KMS-11 (cell line): ENCODE measurements around the gene MARCHF10.

ENCODE experiments used
- H2AFZ ChIP-seq: fragments of 200-600 bp; sonication (generic); 2 replicates; pipeline ENCODE4 v1.6.1; 2016; ENCODE audit warnings: antibody characterized with exemption, mixed run types, low read depth
- H3K27ac ChIP-seq: fragments of 200-600 bp; sonication (generic); 2 replicates; pipeline ENCODE4 v1.6.1; 2016; ENCODE audit warnings: mild to moderate bottlenecking, mixed run types
- H3K27me3 ChIP-seq: fragments of 200-600 bp; sonication (generic); 2 replicates; pipeline ENCODE4 v1.6.1; 2017; ENCODE audit warnings: mild to moderate bottlenecking, low read depth, mixed run types, moderate library complexity; ENCODE audit not compliant: insufficient read depth
- H3K36me3 ChIP-seq: fragments of 200-600 bp; sonication (generic); 2 replicates; pipeline ENCODE4 v1.6.1; 2017; ENCODE audit warnings: mild to moderate bottlenecking, mixed run types; ENCODE audit not compliant: insufficient read depth
- H3K4me1 ChIP-seq: fragments of 200-600 bp; sonication (generic); 2 replicates; pipeline ENCODE4 v1.6.1; 2016; ENCODE audit warnings: mild to moderate bottlenecking, low read depth, mixed run types; ENCODE audit not compliant: poor library complexity, severe bottlenecking
- H3K4me2 ChIP-seq: fragments of 200-600 bp; sonication (generic); 2 replicates; pipeline ENCODE4 v1.7.0; 2016; ENCODE audit warnings: mild to moderate bottlenecking, mixed run types
- H3K4me3 ChIP-seq: fragments of 200-600 bp; sonication (generic); IDR thresholded peaks from 2 replicates; pipeline ENCODE4 v1.6.1; 2017; ENCODE audit warnings: low read depth, low read length, mixed read lengths; ENCODE audit not compliant: insufficient read depth
- H3K79me2 ChIP-seq: fragments of 200-600 bp; sonication (generic); 2 replicates; pipeline ENCODE4 v1.6.1; 2016; ENCODE audit warnings: low read depth, mixed run types; ENCODE audit not compliant: insufficient read depth
- H3K9ac ChIP-seq: fragments of 200-600 bp; sonication (generic); 2 replicates; pipeline ENCODE4 v1.6.1; 2016; ENCODE audit warnings: mild to moderate bottlenecking, mixed run types
- H4K20me1 ChIP-seq: fragments of 200-600 bp; sonication (generic); 2 replicates; pipeline ENCODE4 v1.6.1; 2016; ENCODE audit warnings: mild to moderate bottlenecking, mixed run types; ENCODE audit not compliant: insufficient read depth
- CTCF ChIP-seq: fragments of 200-600 bp; sonication (generic); conservative IDR thresholded peaks from 2 replicates; pipeline ENCODE4 v1.6.1; 2017; ENCODE audit warnings: low read depth, mild to moderate bottlenecking, antibody characterized with exemption, low read length, moderate library complexity, mixed read lengths

The MARCHF10 gene

GRCh38 chr17:62826956-62827355, 18.8 kb upstream of the MARCHF10 start:
- Histone ChIP-seq H2AFZ (no peak overlapping the region), H3K4me1 (no peaks in the 10 kb centered on the region), H3K36me3 (no peaks in the 10 kb centered on the region), H3K4me2 (no peak overlapping the region), H3K27me3 (no peaks in the 10 kb centered on the region), H3K9ac (no peak overlapping the region), H3K79me2 (no peaks in the 10 kb centered on the region), H4K20me1 (no peaks in the 10 kb centered on the region), H3K27ac (no peak overlapping the region), H3K4me3 (no peak overlapping the region)
- no peak for TF ChIP-seq CTCF

GRCh38 chr17:62825182-62825581, 17.1 kb upstream of the MARCHF10 start:
- H3K27ac ChIP-seq, result no peak overlapping the region
- H2AFZ ChIP-seq, result no peak overlapping the region
- H3K4me2 ChIP-seq, result no peak overlapping the region
- H3K9ac ChIP-seq, result no peak overlapping the region
- H3K27me3 ChIP-seq, result no peaks in the 10 kb centered on the region
- no peaks in the 10 kb centered on the region for H3K36me3 ChIP-seq
- H3K79me2 ChIP-seq, result no peaks in the 10 kb centered on the region
- no peaks in the 10 kb centered on the region for H4K20me1 ChIP-seq
- no peak overlapping the region for H3K4me3 ChIP-seq
- TF ChIP-seq CTCF, result no peak
- H3K4me1 ChIP-seq, result no peaks in the 10 kb centered on the region

GRCh38 chr17:62824290-62825131, 16.4 kb upstream of the MARCHF10 start:
- Histone ChIP-seq H3K27ac (no peak overlapping the region), H2AFZ (no peak overlapping the region), H3K4me2 (no peak overlapping the region), H3K4me3 (no peak overlapping the region), H3K9ac (no peak overlapping the region), H4K20me1 (no peaks in the 10 kb centered on the region), H3K4me1 (no peaks in the 10 kb centered on the region), H3K79me2 (no peaks in the 10 kb centered on the region), H3K36me3 (no peaks in the 10 kb centered on the region), H3K27me3 (no peaks in the 10 kb centered on the region)
- TF ChIP-seq CTCF, result no peak

- Histone ChIP-seq H3K79me2 (no peaks in the 10 kb centered on the region), H2AFZ (no peak overlapping the region), H3K36me3 (no peaks in the 10 kb centered on the region), H3K27ac (no peak overlapping the region), H3K9ac (no peak overlapping the region), H3K27me3 (no peaks in the 10 kb centered on the region), H3K4me3 (no peak overlapping the region), H3K4me2 (no peak overlapping the region), H4K20me1 (no peaks in the 10 kb centered on the region), H3K4me1 (no peaks in the 10 kb centered on the region)
- no peak for TF ChIP-seq CTCF
Measured at GRCh38 chr17:62823111-62823893, 15.2 kb upstream of the MARCHF10 start.
